ENCODE results near the gene SPINK4.

SPINK4 gene

DNA sequence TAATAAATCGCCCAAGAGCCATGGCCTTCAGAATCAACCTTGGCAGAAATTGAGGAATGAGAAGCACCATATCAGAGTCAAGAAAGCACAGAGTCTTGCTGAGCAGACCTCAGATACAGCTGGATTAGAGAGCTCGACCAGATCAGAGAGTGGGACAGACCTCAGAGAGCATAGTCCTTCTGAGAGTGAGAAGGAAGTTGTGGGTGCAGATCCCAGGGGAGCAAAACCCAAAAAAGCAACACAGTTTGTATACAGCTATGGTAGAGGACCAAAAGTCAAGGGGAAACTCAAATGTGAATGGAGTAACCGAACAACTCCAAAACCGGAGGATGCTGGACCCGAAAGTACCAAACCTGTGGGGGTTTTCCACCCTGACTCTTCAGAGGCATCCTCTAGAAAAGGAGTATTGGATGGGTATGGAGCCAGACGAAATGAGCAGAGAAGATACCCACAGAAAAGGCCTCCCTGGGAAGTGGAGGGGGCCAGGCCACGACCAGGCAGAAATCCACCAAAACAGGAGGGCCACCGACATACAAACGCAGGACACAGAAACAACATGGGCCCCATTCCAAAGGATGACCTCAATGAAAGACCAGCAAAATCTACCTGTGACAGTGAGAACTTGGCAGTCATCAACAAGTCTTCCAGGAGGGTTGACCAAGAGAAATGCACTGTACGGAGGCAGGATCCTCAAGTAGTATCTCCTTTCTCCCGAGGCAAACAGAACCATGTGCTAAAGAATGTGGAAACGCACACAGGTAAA lies 54.9 kb downstream of the SPINK4 start:
- FAIRE-seq = no peak

- FAIRE-seq = no peak
These were observed 55.6 kb downstream of the SPINK4 start for GRCh38 chr9:33295571-33295970.

- no peak for FAIRE-seq
These were observed 57.5 kb downstream of the SPINK4 start for GRCh38 chr9:33297432-33297831.

All from colon (tissue), 2 donors.